GM21825 (cell line): ENCODE measurements around the gene CRY2.

Experiments
- ATAC-seq: cut with Tn5 transposase; IDR thresholded peaks from one replicate; pipeline ENCODE4 v1.9.1; 2021; ENCODE audit warnings: mild to moderate bottlenecking, moderate library complexity; ENCODE audit not compliant: unreplicated experiment

CRY2 gene

DNA sequence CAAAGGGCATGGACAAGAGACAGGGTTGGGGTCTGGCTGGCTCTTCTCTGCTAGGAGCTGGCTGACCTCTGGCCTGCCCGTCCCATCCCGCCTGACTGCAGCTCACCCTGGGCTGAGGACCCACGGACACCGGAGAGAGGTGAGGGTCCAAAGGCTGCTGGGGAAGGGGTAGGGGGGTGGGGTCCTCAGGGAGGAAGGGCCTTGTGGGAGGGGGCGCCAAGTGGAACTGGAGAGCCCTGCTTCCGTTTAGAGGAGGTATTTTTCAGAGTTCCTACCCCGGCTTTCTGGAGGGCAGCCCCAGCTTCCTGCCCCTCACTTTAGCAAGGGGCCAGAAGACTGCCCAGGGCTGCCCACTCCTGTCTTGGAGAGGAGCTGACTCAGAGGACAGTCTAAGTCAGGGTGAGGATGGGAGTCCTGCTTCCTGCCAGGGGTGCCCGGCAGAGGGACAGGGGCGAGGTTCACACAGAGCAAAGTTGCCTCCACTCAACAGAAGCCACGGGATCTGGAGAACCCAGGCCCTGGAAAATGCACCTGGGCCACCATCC is 82.3 kb downstream of the CRY2 start:
- no peak for ATAC-seq

DNA sequence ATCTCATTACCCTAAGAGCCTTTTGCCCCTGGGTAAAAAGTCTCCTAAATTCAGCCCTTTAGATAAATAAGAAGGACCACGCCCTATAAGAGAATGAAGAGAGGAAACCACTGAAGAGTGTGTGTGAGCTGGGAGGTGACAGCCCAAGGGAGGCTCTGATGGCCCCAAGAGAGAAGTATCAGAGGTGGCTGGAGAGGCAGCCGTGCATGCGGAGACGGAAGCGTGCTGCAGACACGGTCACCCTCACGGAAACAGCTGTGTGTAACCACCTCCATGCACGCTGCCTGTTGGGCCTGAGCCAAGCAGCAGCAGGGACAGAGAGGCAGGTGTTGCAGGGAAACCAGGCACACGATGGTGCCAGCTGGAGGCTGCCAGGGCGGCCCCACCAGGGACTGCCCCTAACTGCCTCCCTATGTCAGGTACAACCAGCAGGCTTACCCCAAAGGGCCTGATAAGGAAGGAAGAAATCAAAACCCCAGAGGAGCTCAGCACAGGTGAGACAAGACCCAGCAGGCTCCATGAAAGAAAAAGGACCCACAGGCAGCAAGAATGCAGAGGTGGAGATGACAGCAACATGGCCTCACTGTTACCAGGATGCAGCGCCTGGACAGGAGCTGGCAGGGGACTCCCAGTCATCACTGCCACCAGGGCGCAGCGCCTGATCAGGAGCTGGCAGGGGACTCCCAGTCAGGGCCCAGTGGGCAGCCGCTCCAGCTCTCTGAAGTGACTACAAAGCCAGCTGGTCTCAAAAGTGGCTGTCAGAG is 82.9 kb downstream of the CRY2 start:
- peak; percentile 86 for ATAC-seq

DNA sequence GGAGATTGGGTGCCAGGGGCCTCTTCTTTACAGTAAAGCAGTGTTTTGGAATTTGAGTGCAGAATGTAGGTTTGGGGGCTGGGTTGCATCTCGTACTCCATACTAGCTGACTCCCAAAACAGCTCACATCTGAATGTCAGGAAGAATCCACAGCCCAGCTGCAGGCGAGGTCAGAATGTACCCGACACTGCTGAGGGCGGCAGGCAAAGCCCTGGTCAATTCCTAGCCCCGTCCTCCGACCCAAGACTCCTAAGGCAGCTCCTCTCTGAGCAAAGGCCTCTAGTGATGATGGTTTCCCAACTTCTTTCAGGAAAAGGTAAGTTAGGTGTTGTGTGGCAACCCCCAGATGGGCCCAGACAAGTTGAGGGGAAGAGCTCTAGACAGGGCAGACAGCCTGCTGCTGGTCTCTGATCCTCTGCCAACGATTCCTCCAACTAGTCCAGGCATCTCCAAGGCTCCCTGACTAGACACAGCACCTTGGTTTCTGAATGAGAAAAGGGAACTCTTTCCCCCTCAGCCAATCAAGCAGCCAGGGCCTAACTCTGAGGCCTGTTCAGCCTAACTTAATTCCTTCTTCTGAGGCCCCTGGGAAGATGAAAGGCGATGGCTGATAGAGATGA is 83.8 kb downstream of the CRY2 start:
- no peak for ATAC-seq

DNA sequence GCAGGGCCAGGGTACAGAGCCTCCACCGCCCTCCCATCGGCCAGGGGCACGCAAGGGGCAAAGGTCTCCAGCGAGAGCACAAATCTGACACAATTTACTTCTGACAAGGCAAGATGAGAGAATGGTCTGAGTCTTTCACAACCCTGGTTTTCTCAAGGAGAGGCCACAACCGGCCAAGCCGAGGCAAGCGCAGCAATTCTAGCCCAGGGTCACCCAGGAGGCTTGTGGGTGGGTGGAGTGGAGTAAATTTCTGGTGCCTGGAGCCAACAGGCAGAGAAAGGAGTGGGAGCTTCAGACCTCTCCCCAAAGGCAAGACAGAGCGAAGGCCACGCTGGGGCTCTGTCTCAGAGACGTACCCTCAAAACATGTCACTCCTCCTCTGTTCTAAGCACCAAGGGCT is 84.5 kb downstream of the CRY2 start:
- no peak for ATAC-seq

DNA sequence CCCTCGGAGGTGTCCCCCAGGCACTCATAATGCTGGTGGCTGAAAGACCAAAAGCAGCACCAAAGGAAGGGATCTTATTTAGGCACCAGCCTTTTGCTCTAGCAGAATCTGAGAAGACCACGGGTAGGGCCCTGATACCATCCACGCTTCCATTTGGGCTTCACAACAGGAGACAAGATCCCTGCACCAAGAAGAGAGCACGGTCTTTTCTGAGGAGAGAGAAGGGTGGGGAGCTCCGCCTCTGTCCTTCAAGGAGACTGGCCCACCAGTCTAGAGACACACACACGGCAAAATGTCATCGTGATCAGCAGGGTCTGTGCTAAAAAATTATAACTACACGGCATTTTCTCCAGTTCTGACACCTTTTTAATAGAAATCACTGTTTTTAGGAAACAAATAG is 84.9 kb downstream of the CRY2 start:
- ATAC-seq: no peak
